Neuron (in vitro differentiated cells): ENCODE results near the gene RMI2.
A peak's percentile ranks its signal among the peaks of the same experiment; 100 is the strongest.

Experiments
- H2AFZ ChIP-seq: one replicate; pipeline ENCODE4 v1.6.1; 2013; ENCODE audit warnings: low read depth, mild to moderate bottlenecking, inconsistent platforms, low read length, moderate library complexity
- H3K27me3 ChIP-seq: one replicate; pipeline ENCODE4 v1.6.1; 2013; ENCODE audit warnings: low read length; ENCODE audit not compliant: insufficient read depth
- H3K36me3 ChIP-seq: one replicate; pipeline ENCODE4 v1.6.1; 2013; ENCODE audit warnings: low read length; ENCODE audit not compliant: insufficient read depth
- H3K4me1 ChIP-seq: one replicate; pipeline ENCODE4 v1.6.1; 2013; ENCODE audit warnings: low read length; ENCODE audit not compliant: insufficient read depth
- H3K4me3 ChIP-seq: 2 replicates; pipeline ENCODE4 v1.5.1; 2013; ENCODE audit warnings: mild to moderate bottlenecking, low read length, moderate library complexity
- H3K9me3 ChIP-seq: one replicate; pipeline ENCODE4 v1.6.1; 2013; ENCODE audit warnings: low read length

The RMI2 gene

GRCh38 chr16:11328172-11329070 is 16.8 kb upstream of the RMI2 start:
- Histone ChIP-seq H3K36me3 (no peaks in the 10 kb centered on the region), H2AFZ (no peak overlapping the region), H3K9me3 (no peaks in the 10 kb centered on the region), H3K4me1 (peaks cover 15% of the 10 kb centered on the region), H3K27me3 (no peaks in the 10 kb centered on the region), H3K4me3 (peak overlapping the region; percentile 19)

DNA sequence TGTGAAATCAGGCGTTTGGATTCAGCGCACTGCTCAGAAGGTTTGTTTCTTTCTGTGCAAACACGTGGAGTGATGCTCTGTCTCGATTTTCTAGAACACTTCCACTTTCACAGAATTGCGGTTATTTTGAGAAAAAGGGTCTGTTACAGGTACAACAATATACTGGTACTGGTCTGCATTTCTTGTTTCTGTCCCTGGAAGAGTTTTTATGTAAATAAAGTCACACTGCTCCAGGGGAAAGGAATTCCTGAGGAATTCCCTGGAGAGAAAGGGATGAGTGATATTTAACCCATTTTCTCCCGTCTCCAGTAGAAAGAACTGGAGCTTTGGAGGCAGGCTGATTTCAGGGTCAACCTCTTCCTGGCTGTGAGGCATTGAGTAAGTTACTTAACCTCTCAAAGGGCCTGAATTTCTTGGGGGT is 16.2 kb upstream of the RMI2 start:
- no peaks in the 10 kb centered on the region for H3K9me3 ChIP-seq
- peaks cover 15% of the 10 kb centered on the region for H3K4me1 ChIP-seq
- no peaks in the 10 kb centered on the region for H3K36me3 ChIP-seq
- H2AFZ ChIP-seq: no peak overlapping the region
- no peaks in the 10 kb centered on the region for H3K27me3 ChIP-seq
- peak overlapping the region; percentile 19 for H3K4me3 ChIP-seq

GRCh38 chr16:11329891-11330290 is 15.4 kb upstream of the RMI2 start:
- H3K27me3 ChIP-seq: no peaks in the 10 kb centered on the region
- H3K4me1 ChIP-seq: peaks cover 15% of the 10 kb centered on the region

DNA sequence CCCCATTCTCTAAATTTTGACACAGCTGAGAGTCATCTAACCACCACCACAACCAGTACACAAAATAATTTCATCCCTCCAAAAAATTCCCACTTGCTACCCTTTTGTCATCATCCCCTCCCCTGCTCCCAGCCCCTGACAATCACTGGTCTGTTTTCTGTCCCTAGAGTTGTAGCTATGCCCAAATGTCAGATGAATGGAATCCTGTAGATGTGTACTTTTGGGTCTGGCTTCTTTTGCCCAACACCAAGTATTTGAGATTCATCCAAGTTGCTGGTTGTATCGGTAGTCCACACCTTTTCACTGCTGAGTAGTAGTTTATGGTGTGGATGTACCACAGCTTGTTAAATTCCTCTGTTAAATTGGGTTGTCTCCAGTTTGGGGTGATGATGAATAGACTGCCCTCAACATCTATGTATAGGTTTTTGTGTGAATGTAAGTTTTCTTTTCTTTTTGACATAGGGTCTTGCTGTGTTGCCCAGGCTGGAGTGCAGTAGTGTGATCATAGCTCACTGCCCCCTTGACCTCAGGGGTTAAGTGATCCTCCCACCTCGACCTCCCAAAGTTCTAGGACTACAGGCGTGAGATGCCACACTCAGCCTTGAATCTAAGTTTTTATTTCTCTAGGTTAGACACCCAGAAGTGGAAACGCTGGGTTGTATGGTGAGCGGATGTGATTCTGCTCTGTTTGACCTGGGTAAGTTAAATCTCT is 14.6 kb upstream of the RMI2 start:
- Histone ChIP-seq H3K27me3 (no peaks in the 10 kb centered on the region), H3K4me1 (peaks cover 15% of the 10 kb centered on the region), H2AFZ (no peak overlapping the region), H3K36me3 (no peaks in the 10 kb centered on the region), H3K4me3 (no peak overlapping the region), H3K9me3 (no peaks in the 10 kb centered on the region)

More at GRCh38 chr16:11329891-11330290, 15.4 kb upstream of the RMI2 start:
- H3K9me3 ChIP-seq: no peaks in the 10 kb centered on the region
- no peak overlapping the region for H3K4me3 ChIP-seq
- H3K36me3 ChIP-seq: no peaks in the 10 kb centered on the region
- no peak overlapping the region for H2AFZ ChIP-seq

DNA sequence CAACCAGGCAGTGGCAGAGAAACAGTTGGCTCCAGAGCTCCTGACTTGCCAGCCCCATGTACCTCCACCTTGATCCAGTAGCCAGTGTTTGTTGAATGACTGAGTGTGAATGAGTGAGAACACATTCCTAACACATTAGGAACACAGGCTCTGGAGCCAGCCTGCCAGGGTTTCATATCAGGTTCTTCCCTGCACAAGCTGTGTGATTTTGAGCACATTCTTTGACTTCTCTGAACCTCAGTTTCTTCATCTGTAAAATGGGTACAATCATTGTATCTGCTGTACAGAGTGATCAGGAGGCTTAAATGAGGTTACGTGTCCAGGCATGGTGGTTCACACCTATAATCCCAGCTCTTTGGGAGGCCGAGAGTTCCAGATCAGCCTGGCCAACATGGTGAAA is 13.3 kb upstream of the RMI2 start:
- H3K36me3 ChIP-seq: no peaks in the 10 kb centered on the region
- no peak overlapping the region for H3K4me3 ChIP-seq

GRCh38 chr16:11333010-11333409 is 12.2 kb upstream of the RMI2 start:
- Histone ChIP-seq H2AFZ (no peak overlapping the region), H3K9me3 (no peaks in the 10 kb centered on the region), H3K27me3 (no peaks in the 10 kb centered on the region), H3K36me3 (no peaks in the 10 kb centered on the region), H3K4me1 (peaks cover 13% of the 10 kb centered on the region), H3K4me3 (no peak overlapping the region)

More for the DNA sequence above, 13.3 kb upstream of the RMI2 start:
- Histone ChIP-seq H3K9me3 (no peaks in the 10 kb centered on the region), H2AFZ (no peak overlapping the region), H3K4me1 (peaks cover 15% of the 10 kb centered on the region), H3K27me3 (no peaks in the 10 kb centered on the region)

GRCh38 chr16:11333702-11334101 is 11.6 kb upstream of the RMI2 start:
- Histone ChIP-seq H2AFZ (no peak overlapping the region), H3K27me3 (no peaks in the 10 kb centered on the region), H3K4me3 (no peak overlapping the region), H3K4me1 (peaks cover 6% of the 10 kb centered on the region), H3K9me3 (no peaks in the 10 kb centered on the region), H3K36me3 (no peaks in the 10 kb centered on the region)

GRCh38 chr16:11334831-11335404 is 10.3 kb upstream of the RMI2 start:
- Histone ChIP-seq H3K27me3 (no peaks in the 10 kb centered on the region), H3K4me3 (no peak overlapping the region), H3K9me3 (no peaks in the 10 kb centered on the region), H3K36me3 (no peaks in the 10 kb centered on the region), H2AFZ (no peak overlapping the region), H3K4me1 (no peaks in the 10 kb centered on the region)

- H3K27me3 ChIP-seq: no peaks in the 10 kb centered on the region
- no peak overlapping the region for H3K4me3 ChIP-seq
- H3K36me3 ChIP-seq: no peaks in the 10 kb centered on the region
Measured at GRCh38 chr16:11339075-11339474, 6.2 kb upstream of the RMI2 start.

DNA sequence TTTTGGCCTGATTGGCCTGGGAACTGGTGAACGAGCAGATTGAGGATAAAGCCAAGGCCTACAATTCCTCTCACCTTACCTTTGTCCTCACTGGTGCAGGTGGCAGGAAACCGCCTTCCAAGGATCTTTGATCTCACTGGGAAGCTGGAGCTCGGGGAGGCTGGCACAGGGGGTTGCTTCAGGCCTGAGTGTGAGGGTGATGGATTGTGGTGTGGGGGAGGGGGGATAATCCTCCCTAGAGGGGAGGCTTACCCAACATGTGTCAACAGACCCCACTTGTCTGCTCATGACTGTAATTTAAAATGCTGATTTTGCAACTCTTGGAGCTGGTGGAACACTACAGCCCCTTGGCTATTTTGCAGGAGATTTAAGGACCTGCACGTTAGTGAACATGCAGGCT is 4.5 kb upstream of the RMI2 start:
- Histone ChIP-seq H3K4me3 (no peak overlapping the region), H3K4me1 (no peaks in the 10 kb centered on the region), H2AFZ (no peak overlapping the region), H3K36me3 (no peaks in the 10 kb centered on the region), H3K9me3 (no peaks in the 10 kb centered on the region), H3K27me3 (no peaks in the 10 kb centered on the region)

More at GRCh38 chr16:11339075-11339474, 6.2 kb upstream of the RMI2 start:
- no peaks in the 10 kb centered on the region for H3K4me1 ChIP-seq
- H2AFZ ChIP-seq: no peak overlapping the region
- no peaks in the 10 kb centered on the region for H3K9me3 ChIP-seq

GRCh38 chr16:11341371-11341770 is 3.9 kb upstream of the RMI2 start:
- no peaks in the 10 kb centered on the region for H3K27me3 ChIP-seq
- H3K4me3 ChIP-seq: no peak overlapping the region
- H2AFZ ChIP-seq: no peak overlapping the region

DNA sequence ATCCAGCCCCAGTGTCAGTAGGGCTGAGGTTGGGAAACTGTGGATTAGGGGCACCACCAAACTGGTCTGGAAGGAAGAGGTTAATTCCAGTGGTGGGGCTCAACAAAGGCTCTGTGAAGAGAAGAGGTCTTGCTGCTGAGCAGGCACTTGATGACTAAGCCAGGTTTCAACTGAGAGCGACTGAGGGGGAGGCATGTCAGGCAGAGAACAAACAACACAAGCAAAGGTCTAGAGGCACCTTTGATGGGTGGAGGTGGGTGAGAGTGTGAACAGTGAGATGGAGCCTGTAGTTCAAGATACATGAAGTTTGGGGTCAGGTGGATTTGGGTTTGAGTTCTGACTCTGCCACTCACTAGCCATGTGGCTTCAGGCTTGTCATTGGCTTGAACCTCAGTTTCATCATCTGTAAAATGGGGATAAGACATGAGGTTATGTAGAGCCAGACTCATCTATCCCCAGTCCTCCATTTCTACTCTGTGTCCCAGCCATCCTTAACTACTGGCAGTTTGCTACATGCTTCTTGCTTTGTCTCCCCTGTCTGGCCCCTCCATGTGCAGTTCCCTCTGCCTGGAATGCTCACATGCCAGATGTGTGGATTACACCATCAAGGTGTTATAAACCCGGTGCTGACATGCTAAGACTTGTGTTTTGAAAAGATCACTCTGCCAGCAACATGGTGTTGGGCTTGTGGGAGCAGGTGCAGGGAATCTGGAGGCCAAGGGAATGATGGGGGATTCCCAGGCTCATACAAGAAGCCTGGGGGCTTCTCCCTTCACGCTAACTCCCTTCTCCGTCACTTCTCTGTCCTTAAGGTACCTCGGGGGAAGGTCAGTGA is 3.0 kb upstream of the RMI2 start:
- Histone ChIP-seq H3K9me3 (no peaks in the 10 kb centered on the region), H2AFZ (no peak overlapping the region), H3K4me1 (peaks cover 4% of the 10 kb centered on the region), H3K36me3 (no peaks in the 10 kb centered on the region), H3K27me3 (no peaks in the 10 kb centered on the region), H3K4me3 (no peak overlapping the region)

More at GRCh38 chr16:11341371-11341770, 3.9 kb upstream of the RMI2 start:
- Histone ChIP-seq H3K4me1 (peaks cover under 1% of the 10 kb centered on the region), H3K36me3 (no peaks in the 10 kb centered on the region), H3K9me3 (no peaks in the 10 kb centered on the region)
